ENCODE measurements around the gene DUS1L. TPM values are rescaled to one million over a fixed set of nuclear protein-coding genes. Genes with fewer than 3 reads are reported as not detected.

DUS1L gene
- polyA plus RNA-seq, 2 of the 4 experiments (the other 2 are of a cell fraction): 48.1 to 83.6 TPM

DNA sequence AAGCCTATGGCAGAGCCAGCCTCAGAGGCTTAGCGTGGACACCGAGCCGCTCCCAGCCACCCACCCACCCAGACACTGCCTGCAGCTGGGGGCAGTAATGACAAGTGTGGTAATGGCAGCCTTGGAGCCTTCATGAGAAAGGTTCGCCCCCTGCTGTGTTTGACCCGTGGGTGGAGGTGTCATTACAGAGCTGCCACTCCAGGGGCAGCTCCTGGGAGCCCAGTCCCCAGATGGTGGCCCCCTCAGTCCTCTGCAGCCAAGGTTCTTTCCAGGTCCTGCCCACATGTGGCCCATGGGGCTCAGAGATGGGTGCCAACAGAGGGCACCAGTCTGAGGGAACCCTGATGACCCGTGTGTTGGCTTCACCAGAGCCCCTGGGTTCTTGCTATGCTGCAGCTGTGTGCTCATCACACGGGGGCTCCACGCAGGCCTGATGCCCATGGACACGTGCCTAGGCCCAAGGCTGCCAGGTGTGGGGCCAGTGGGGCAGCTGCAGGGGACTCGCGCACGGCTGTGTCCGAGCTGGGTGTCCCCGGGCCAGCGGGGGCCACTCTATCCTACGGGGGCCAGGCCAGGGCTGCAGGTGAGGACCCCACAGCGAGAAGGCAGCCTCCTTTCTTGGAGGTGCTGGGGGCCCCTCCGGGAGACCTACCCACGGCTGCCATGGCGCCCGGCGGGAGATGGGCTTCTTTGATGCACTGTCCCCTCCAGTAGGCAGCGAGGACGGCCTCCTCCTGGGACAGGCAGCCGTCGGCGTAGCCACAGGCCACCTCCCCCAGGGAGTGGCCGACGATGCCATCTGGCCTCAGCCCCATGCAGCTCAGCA, 24.3 kb upstream of the DUS1L start:
- no peak for FAIRE-seq
- CTCF ChIA-PET: interaction anchor here (0.9 to 3.0 kb wide), 6 partner anchors 8 to 62 kb away, joined by 3 to 16 read pairs (median 5); partner anchors contain the start of genes DCXR, FASN and RAC3
- POLR2A ChIA-PET: no interaction called here

DNA sequence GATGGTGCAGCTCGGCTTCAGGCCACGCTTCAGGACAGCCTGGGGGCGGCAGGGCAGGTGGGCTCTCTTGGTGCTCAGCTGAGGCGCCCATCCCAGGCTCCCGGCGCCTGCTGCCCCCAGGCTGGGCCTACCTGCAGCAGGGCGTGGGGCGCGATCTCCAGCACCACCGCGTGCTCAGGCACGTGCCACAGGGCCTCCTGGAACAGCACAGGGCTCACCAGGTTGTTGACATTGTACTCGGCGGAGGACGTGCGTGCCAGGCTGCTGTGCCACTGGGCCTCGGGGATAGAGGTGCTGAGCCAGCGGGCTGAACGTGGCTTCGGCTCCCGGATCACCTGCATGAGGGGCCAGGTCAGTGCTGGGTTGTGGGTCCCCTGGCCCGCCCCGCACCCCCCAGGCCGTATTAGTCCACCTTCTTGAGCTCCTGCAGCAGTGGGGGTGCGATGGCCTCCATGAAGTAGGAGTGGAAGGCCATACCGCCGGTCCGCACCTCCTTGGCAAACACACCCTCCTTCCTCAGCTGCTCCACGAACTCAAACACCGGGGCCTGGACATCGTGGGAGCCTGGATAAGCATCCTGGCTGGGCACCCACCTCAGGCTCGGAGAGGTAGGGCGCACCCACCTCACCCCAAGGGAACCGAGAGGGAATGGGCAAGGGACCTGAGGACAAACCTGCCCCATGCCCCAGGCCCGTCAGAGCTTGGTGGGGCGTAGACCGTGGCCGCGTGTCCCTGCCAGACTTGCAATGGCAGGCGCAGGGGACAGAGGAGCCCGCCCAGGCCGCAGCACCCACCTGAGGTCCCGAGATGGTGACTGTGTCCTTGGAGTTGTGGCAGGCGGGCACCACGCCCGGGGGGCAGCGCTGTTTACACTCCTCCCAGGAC, 23.5 kb upstream of the DUS1L start:
- ChIA-PET CTCF (interaction anchor here (0.9 to 2.8 kb wide), 7 partner anchors 9 to 61 kb away, joined by 3 to 10 read pairs (median 4); partner anchors contain the start of genes DCXR and FASN), POLR2A (interaction anchor here (2.5 kb wide), 1 partner anchor 9 kb away, joined by 9 read pairs; the partner anchor contains the start of gene FASN)
- DNase-seq (ENCODE audit: low read depth in 1 of 2, low spot score in 1 of 2): no peak
- no peak for FAIRE-seq
- ATAC-seq: no peak
- no peak for TF ChIP-seq CEBPB (IDR thresholded peaks at IDR 0.05)
- no peak for TF ChIP-seq CBX2 (IDR thresholded peaks at IDR 0.05; ENCODE audit: borderline replicate concordance, low read depth)
- TF ChIP-seq MAZ (IDR thresholded peaks at IDR 0.05; ENCODE audit: borderline replicate concordance, low read depth, low read length): no peak
- TF ChIP-seq RCOR1 (IDR thresholded peaks at IDR 0.05; ENCODE audit: low read depth, low read length): no peak
- TF ChIP-seq, protein P1, sequence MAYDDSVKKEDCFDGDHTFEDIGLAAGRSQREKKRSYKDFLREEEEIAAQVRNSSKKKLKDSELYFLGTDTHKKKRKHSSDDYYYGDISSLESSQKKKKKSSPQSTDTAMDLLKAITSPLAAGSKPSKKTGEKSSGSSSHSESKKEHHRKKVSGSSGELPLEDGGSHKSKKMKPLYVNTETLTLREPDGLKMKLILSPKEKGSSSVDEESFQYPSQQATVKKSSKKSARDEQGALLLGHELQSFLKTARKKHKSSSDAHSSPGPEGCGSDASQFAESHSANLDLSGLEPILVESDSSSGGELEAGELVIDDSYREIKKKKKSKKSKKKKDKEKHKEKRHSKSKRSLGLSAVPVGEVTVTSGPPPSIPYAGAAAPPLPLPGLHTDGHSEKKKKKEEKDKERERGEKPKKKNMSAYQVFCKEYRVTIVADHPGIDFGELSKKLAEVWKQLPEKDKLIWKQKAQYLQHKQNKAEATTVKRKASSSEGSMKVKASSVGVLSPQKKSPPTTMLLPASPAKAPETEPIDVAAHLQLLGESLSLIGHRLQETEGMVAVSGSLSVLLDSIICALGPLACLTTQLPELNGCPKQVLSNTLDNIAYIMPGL (CRISPR knock-in tag; IDR thresholded peaks at IDR 0.05; ENCODE audit: borderline replicate concordance): no peak
- no peak for TF ChIP-seq CHD2 (IDR thresholded peaks at IDR 0.05; ENCODE audit: low read length, partially characterized antibody)
- TF ChIP-seq, protein P2, sequence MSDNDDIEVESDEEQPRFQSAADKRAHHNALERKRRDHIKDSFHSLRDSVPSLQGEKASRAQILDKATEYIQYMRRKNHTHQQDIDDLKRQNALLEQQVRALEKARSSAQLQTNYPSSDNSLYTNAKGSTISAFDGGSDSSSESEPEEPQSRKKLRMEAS (IDR thresholded peaks at IDR 0.05): no peak
- TF ChIP-seq HOXB13 (CRISPR knock-in tag; IDR thresholded peaks at IDR 0.05; ENCODE audit: low read depth): no peak
- no peak for TF ChIP-seq HEYL (CRISPR knock-in tag; IDR thresholded peaks at IDR 0.05)
- TF ChIP-seq CBX8 (IDR thresholded peaks at IDR 0.05): no peak
- TF ChIP-seq, protein P3, sequence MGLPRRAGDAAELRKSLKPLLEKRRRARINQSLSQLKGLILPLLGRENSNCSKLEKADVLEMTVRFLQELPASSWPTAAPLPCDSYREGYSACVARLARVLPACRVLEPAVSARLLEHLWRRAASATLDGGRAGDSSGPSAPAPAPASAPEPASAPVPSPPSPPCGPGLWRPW (IDR thresholded peaks at IDR 0.05): no peak
- no peak for TF ChIP-seq MYC (IDR thresholded peaks at IDR 0.05; ENCODE audit: borderline replicate concordance, low read length)
- TF ChIP-seq, protein P4, sequence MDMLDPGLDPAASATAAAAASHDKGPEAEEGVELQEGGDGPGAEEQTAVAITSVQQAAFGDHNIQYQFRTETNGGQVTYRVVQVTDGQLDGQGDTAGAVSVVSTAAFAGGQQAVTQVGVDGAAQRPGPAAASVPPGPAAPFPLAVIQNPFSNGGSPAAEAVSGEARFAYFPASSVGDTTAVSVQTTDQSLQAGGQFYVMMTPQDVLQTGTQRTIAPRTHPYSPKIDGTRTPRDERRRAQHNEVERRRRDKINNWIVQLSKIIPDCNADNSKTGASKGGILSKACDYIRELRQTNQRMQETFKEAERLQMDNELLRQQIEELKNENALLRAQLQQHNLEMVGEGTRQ (IDR thresholded peaks at IDR 0.05): no peak
- no peak for TF ChIP-seq TFCP2L1 (CRISPR knock-in tag; IDR thresholded peaks at IDR 0.05)
- no peak for TF ChIP-seq RARB (CRISPR knock-in tag; IDR thresholded peaks at IDR 0.05)
- TF ChIP-seq, protein P5, sequence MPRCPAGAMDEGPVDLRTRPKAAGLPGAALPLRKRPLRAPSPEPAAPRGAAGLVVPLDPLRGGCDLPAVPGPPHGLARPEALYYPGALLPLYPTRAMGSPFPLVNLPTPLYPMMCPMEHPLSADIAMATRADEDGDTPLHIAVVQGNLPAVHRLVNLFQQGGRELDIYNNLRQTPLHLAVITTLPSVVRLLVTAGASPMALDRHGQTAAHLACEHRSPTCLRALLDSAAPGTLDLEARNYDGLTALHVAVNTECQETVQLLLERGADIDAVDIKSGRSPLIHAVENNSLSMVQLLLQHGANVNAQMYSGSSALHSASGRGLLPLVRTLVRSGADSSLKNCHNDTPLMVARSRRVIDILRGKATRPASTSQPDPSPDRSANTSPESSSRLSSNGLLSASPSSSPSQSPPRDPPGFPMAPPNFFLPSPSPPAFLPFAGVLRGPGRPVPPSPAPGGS (IDR thresholded peaks at IDR 0.05): no peak
- no peak overlapping the region for H3K27ac ChIP-seq
- no peaks in the 10 kb centered on the region for H3K4me1 ChIP-seq
- 95% methylated on average over 34 of the region's 47 CpGs for WGBS (ENCODE audit: missing lambda C conversion rate)
- no peaks in the 10 kb centered on the region for H3K9me3 ChIP-seq
- no peak overlapping the region for H3K4me2 ChIP-seq
- no peak overlapping the region for H3K4me3 ChIP-seq

More for the DNA sequence above, 24.3 kb upstream of the DUS1L start:
- TF ChIP-seq MAFK (IDR thresholded peaks at IDR 0.05; ENCODE audit: partially characterized antibody): no peak
- no peak for TF ChIP-seq NPAS2 (CRISPR knock-in tag; IDR thresholded peaks at IDR 0.05; ENCODE audit: borderline replicate concordance)
- no peak overlapping the region for H3K4me3 ChIP-seq
- H3K9me3 ChIP-seq: no peaks in the 10 kb centered on the region
- WGBS (ENCODE audit: missing lambda C conversion rate): 90% methylated on average over 28 of the region's 29 CpGs
- H3K4me2 ChIP-seq: no peak overlapping the region
- ATAC-seq (no peak; a peak in 1 of 6 replicates), DNase-seq (ENCODE audit: low read depth in 1 of 2, low spot score in 1 of 2) (no peak)
- no peak overlapping the region for H3K27ac ChIP-seq
- no peaks in the 10 kb centered on the region for H3K4me1 ChIP-seq
